ENCODE data around the gene WDR31. TPM values are rescaled to one million over a fixed set of nuclear protein-coding genes. Genes with fewer than 3 reads are reported as not detected.
"Not testable (repeated sequence)": the region's sequence is repeated elsewhere in the genome, so short reads cannot be mapped to it uniquely, and the experiment has no call there.

Gene WDR31
- polyA plus RNA-seq, 4 donors = 6.2 to 8.5 (median 7.3) TPM

DNA sequence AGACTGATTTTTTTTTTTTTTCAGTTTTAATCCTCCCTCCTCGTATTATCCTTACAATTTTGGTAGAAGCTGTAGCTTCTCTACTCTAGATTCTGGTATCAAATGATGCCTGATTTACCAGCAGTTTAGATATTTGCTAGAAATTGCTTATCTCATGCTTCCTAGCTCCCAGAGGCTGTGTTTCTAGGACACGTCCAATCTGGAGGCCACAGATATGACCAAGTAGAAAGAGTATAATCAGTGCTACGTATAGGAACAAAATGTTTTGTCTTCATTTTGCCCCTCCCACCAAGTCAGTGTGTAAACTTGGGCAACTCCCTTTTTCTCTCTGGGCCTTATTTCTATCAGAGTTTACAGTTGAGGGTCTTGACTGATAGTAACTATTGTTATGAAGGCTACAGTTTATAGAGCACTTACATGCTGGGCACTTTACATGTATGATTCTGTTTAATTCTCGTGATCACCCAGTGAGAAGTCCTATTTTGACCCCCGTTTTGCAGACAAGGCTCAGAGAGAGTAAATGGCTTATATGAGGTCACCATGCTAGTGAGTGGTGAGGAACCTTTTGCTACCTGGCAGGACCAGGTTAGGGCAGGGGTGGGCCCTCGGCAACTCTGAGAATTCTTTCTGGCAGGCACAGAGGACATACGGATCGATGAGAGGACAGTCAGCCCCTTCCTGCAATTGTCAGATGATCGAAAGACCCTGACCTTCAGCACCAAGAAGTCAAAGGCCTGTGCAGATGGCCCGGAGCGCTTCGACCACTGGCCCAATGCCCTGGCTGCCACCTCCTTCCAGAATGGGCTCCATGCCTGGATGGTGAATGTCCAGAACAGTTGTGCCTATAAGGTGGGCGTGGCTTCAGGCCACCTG is 29.1 kb upstream of the WDR31 start:
- DNase-seq (ENCODE audit: low read depth in 4 of 4, low spot score in 2 of 4) = no peak

DNA sequence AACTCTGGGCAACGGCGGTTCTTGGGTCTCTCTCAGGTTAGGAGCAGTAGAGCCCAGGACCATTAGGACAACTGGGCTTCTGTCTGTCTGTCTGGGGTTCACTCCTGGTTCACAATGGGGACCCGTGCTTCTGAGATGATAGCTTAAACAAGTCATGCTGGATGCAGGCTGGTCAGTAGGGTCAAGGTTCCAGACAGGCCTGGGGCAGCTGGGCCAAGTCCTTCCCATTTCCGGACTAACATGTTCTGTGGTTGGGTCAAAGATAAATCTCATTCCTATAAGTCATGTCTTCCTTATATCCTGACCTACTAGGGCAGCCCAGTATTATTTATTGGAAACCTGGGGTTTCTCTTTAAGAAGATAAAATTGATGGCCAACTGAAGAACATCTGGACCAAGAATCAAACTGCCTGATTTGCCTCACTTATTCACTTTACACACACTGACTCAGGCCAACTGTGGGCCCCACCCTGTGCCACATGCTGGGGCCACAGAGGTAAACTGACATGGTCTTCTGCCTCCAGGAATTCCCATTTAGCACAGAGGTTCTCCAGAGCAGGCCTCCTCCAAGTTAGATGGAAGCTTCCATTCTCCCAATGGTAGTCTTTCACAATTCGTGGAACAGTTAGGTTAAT is 28.4 kb upstream of the WDR31 start:
- DNase-seq (ENCODE audit: low read depth in 4 of 4, low spot score in 2 of 4) = no peak

DNA sequence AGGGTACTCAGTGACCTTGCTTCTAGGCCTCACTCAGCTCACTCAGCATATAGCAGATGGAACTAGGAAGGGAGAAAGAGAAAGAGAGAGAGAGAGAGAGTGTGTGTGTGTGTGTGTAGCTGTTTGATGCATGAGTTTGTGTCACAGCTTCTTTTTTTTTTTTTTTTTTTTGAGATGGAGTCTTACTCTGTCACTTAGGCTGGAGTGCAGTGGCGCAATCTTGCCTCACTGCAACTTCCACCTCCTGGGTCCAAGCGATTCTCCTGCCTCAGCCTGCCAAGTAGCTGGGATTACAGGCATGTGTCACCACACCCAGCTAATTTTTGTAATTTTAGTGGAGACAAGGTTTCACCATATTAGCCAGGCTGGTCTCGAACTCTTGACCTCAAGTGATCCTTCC is 25.6 kb upstream of the WDR31 start:
- not testable (repeated sequence) for DNase-seq (ENCODE audit: low read depth in 4 of 4, low spot score in 2 of 4)

DNA sequence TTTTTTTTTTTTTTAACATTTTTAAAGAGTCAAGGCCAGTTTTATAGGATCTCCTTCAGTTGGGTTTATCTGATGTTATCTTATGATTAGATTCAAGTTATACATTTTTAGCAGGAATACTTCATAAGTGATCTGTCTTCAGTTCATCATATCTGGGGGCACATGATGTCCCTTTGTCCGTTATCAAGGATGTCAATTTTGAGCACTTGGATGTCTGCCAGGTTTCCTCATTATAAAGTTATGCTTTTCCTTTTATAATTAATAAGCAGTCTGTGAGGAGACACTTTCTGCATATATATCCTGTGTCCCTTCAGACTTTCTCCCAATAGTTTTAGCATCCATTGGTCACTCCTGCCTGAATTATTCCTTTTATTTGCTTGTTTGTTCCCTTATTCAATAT is 24.9 kb upstream of the WDR31 start:
- no peak for DNase-seq (ENCODE audit: low read depth in 4 of 4, low spot score in 2 of 4)

DNA sequence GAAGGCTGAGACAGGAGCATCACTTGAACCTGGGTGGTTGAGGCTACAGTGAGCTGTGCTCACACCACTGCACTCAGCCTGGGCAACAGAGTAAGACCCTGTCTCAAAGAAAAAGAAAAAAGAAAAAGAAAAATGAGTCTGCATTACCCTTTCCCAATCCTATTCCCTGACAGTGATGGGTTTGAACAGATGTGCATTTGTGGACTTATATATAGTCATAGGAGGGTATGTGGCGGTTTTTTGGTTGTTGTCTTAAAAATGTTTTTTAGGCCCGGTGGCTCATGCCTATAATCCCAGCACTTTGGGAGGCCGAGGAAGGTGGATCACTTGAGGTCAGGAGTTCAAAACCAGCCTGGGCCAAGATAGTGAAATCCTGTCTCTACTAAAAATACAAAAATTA is 23.3 kb upstream of the WDR31 start:
- no peak for DNase-seq (ENCODE audit: low read depth in 4 of 4, low spot score in 2 of 4)

DNA sequence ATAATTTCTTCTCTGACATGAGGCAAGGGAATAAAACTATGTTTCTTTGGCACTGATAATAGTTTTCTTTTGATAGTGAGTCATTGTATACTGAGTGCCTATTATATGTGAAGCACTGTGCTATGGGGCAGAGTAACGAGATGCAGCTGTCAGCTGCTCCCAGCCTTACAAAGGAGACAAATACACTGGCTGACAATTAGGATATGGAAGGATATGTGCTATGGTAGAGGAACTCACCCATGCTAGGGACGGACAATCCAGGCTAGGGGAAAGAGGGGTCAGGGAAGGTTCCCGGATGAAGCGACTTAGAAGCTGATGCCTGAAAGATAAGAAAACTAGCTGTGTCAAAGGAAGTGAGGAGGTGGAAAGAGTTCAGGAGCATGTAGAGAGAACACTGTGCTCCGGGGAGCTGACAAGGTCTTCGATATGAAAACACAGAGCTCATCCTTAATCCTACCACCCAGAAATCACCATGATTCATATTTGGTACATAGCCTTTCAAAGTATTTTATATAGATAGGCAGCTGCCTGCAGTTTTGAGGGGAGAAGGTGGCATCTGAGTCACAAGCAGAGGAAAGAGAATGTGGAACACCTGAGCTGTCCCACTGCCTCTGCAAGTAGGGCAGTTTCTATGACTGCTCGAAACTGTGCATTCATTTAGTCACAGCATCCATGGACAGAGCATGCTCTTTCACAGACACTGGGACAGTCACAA is 21.4 kb upstream of the WDR31 start:
- DNase-seq (ENCODE audit: low read depth in 4 of 4, low spot score in 2 of 4) = no peak

DNA sequence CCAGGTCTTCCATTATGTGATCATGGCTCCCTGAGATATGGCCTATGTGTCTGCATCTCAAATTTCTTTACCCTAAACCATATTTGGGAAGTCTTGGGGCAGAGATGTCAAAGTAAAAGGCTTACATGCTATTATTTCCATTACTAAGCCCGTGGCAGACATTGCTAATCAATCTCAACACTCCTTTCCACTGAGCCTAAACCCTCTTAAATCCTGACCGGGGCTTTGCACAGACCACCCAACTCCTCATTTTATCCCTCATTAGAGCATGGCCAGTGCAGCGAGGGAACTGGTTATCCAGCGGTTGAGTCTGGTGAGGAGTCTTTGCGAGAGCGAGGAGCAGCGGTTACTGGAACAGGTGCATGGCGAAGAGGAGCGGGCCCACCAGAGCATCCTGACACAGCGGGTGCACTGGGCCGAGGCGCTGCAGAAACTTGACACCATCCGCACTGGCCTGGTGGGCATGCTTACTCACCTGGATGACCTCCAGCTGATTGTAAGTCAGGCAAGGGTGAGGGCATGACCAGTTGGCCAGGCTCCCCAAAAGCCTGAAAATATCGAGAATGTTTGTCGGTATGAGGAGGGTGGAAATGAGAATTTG is 20.3 kb upstream of the WDR31 start:
- no peak for DNase-seq (ENCODE audit: low read depth in 4 of 4, low spot score in 2 of 4)

DNA sequence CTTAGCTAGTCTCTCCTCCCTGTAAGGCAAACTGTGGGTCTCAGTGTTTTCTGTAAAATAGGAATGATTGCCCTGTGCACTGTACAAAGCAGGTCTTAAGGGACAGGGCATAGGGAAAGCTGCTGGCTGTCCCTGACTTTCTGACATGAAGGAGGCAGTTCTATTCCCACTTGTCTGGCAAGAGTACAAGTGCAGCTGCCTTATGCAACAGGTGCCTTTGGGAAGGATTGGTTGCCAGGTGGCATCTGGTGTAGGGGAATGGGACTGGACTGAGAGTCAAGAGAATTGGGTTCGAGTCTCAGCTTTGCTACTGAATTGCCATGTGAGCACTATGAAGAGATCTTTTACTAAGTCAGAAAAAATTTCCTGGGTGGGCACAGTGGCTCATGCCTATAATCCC is 19.3 kb upstream of the WDR31 start:
- no peak for DNase-seq (ENCODE audit: low read depth in 4 of 4, low spot score in 2 of 4)

DNA sequence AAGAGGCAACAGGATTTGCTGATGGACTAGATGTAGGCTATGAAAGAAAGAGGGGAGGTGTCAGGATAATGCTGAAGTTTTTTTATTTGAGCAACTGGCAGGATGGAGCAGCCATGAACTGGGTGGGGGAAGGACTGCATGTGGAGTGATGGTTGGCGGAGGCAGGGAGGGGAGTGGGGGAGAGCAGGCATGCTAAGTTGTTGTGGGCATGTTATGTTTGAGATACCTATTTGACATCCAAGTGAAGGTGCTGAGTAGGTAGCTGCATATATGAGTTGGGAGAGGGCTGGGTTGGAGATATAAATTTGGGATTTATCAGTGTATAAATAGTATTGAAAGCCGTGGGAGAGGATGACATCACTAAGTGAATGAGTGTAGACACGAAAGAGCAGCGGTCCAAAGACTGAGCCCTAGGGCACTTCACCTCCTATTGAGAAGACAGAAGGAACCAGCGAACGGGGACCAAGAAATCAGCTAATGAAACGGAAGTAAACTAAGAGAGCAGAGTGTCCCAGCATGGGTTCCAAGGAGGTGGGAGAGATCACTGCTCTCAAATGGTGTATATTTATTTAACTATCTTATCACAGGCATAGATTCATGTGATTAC is 16.7 kb upstream of the WDR31 start:
- no peak for DNase-seq (ENCODE audit: low read depth in 4 of 4, low spot score in 2 of 4)

DNA sequence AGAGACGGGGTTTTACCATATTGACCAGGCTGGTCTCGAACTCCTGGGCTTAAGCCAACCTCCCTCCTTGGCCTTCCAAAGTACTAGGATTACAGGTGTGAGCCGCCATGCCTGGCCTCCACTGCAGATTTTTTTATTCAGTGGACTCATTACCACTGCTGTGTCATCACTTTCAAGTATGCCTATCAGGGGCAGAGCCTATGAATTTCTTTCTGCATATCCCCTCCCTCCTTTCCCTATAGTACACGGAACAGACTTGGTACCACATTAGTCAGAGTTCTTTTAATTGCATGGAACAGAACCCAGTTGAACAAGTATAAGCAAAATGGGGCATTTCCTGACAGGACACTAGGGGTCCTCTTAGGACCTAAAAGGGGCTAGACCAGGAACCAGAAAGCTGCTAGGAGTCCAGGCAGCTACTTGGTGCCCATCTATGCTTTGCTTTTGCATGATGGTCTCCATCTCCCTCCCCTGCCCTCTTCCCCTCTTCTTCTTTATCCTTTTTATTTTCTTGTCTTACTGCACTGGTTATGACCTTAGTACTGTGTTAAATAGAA is 15.0 kb upstream of the WDR31 start:
- DNase-seq (ENCODE audit: low read depth in 4 of 4, low spot score in 2 of 4) = no peak

DNA sequence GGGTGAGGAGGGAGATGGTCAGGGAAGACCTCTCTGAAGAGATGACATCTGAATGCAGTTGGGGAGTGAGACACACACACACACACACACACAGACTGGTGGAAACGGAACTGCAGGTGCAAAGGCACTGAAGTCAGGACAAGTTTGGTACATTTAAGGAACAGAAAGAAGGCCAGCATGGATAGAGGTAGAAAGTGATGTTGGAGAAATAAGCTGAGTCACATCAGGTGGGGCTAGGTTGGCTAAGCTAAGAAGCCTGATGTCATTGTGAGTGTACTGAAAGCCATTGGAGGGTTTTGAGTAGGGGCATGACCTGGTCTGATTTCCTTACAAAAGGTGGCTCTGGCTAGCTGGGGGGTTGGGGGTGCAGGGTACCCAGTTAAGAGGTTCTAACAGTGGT is 12.3 kb upstream of the WDR31 start:
- DNase-seq (ENCODE audit: low read depth in 4 of 4, low spot score in 2 of 4) = no peak

DNA sequence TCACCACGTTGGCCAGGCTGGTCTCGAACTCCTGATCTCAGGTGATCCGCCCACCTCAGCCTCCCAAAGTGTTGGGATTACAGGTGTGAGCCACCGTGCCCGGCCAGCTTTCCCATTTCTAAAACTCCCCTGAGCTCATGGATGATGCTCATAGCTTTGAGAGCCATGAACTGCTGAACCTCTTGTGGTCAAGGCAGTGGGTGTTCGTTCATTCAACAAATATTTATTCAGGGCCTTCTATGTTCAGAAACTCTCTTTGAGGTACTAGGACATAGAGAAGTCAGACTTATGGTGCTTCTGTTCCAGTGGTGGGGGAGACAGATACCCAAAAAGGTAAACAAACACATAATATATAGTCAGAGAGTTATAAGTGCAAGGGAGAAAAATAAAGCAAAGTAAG is 11.9 kb upstream of the WDR31 start:
- no peak for DNase-seq (ENCODE audit: low read depth in 4 of 4, low spot score in 2 of 4)

DNA sequence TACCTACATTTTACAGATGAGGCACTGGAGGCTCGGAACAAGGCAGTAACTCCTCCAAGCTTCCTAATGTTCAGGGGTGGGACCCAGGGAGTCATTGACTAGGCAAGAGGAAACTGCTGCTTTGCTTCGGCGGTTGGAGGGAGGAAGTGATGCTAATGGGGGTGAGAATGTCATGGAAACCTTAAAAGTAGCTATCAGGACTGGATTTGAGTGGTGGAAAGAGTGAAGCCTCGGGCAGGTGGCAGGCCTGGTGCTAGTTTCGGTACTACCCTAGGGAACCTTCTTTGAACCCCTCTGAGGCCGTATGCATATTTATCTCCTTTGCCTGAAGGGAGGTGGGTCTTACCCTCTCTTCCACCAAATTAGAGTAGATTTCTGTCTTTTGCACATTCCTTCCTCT is 10.9 kb upstream of the WDR31 start:
- DNase-seq (ENCODE audit: low read depth in 4 of 4, low spot score in 2 of 4) = no peak

DNA sequence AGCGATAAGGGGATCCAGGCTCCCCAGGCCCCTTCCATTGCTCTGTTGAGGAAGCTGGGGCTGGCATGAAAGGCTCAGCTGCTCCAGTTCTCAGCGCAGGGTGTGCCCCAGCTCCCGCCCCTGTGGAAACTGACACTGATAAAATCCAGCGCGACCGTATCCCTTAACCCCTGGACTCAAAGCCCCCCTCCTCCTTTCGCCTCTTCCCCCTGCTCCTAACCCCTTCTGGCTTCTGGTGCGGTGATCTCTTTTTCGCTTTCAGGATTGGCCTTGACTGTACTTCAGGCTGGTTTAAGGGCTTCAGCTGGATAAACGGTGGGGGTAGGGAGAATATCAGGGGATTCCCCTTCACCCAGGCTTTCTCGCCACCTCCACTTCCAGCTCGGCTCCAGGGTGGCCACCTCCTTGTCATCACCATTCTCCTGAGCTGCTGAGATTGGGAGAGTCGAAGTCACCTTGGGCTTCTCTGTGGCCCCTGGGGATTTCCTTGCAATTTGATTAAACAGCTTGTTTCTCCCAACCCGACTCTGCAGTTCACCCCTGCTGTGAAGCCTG is 10.1 kb upstream of the WDR31 start:
- no peak for DNase-seq (ENCODE audit: low read depth in 4 of 4, low spot score in 2 of 4)

DNA sequence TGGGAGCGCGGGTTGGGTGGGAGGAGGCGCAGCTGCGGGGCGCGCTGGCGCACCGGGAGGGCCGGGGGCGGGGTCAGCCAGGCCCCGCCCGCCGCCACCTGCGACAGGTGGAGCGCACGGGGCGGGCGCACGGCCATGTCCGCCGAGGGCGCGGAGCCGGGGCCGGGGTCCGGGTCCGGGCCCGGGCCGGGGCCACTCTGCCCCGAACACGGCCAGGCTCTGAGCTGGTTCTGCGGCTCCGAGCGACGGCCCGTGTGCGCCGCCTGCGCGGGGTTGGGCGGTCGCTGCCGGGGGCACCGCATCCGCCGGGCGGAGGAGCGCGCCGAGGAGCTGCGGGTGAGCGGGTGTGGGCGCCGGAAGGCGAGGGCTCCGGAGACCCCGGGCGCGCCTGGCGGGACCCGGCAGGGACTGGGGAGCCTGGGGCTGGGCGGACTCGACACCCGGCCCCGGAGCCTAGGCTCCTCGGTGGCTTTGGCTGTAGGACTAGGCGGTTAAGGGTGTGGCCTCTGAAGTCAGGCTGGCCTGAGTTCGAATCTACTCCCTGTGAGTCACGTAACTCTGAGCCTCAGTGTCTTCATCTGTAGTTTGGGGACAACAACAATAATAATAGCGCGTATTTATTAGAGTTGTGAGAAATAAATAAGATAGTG is 9.5 kb upstream of the WDR31 start, which contains the start of gene BSPRY:
TSS of gene BSPRY (plus strand) at position 97 of the 650 bp plus-strand sequence. CDS start at position 136, 39 bp downstream.
- no peak for DNase-seq (ENCODE audit: low read depth in 4 of 4, low spot score in 2 of 4)

DNA sequence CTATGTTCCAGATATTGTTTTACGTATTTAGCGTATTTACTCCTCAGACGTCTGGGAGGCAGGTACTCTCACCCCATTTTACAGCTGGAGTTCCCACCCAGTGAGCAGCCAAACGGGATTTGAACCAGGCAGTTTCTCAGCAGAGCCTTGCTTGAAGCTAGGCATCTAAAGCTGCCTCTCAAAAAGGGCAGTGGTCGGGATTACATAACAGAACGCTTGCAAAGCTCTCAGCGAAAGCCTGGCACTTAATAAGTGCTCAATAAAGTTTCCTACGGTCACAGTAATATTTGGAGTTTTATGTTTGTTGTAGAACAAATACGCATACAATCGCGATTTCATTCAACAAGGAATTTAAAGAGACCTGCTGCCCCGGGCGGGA is 9.0 kb upstream of the WDR31 start:
- no peak for DNase-seq (ENCODE audit: low read depth in 4 of 4, low spot score in 2 of 4)

DNA sequence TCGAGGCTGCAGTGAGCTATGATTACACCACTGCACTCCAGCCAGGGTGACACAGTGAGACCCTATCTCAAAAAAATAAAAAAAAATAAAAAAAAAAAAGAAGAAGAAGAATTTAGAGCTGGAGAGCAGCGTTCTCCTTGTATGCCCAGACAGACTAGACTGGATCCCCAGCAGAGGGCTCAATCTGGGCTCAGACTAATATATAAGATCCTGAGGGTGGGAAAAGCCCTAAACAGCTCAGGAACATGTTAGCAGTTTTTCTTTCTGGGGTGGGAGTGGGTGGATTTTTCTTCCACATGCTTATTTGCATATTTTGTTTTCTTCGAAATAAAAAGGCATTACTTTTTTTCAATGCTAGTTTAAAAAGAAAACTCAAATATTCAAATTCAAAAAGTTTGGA is 8.4 kb upstream of the WDR31 start:
- DNase-seq (ENCODE audit: low read depth in 4 of 4, low spot score in 2 of 4) = no peak

DNA sequence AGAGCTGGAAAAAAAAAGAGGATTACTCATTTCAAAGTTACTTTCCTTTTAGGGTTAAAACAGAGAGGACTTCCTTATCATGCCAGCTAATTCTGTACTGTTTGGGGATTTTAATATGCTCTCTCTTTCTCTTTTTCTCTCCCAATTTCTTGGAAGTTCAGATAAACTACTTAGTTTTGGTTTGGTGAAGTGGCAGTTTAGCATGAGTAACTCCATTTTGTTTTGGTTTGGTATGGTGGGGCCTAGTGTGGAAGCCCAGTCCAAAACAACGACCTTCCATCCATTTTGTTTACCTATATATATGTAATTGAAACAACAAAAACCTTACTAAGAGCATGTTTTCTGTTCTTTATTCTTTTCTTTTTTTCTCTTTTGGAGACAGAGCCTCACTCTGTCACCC is 5.6 kb upstream of the WDR31 start:
- DNase-seq (ENCODE audit: low read depth in 4 of 4, low spot score in 2 of 4) = no peak

DNA sequence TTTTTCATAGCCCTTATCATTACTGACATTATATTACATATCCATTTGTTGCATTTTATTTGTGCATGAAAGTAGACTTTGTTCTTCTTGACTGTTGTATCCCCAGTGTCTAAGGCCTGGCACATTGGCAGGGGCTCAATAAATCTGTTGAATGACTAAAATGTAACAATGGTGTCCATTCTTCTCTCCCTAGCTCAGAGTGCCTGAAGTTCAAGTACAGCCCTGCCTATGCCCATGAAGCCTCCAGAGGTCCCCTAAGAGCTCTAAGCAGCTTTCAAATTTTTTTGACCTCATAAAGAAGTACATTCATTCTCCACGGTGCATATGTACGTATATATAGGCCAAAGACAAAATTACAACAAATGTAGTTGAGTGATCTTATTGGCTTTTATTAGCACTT is 5.1 kb upstream of the WDR31 start:
- no peak for DNase-seq (ENCODE audit: low read depth in 4 of 4, low spot score in 2 of 4)

Data from left renal cortex interstitium (tissue), 4 donors.